ENCODE measurements around the gene OAT.

The OAT gene

DNA sequence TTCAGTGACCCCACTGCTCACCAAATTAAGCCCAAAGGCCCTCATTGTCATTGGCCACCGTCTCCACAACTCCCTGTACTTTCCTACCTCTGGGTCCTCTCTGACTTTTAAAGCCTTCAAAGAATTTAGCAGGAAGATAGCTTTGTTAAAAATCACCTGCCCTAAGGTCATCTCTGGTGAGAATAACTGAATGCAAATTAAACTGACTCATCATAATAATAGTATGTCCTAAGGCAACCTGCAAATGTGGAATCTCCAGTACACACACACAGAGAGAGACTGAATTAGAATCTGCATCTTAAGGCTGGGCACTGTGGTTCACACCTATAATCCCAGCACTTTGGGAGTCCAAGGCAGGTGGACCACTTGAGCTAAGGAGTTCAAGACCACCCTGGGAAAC is 24.1 kb downstream of the OAT start:
- DNase-seq = no peak

DNA sequence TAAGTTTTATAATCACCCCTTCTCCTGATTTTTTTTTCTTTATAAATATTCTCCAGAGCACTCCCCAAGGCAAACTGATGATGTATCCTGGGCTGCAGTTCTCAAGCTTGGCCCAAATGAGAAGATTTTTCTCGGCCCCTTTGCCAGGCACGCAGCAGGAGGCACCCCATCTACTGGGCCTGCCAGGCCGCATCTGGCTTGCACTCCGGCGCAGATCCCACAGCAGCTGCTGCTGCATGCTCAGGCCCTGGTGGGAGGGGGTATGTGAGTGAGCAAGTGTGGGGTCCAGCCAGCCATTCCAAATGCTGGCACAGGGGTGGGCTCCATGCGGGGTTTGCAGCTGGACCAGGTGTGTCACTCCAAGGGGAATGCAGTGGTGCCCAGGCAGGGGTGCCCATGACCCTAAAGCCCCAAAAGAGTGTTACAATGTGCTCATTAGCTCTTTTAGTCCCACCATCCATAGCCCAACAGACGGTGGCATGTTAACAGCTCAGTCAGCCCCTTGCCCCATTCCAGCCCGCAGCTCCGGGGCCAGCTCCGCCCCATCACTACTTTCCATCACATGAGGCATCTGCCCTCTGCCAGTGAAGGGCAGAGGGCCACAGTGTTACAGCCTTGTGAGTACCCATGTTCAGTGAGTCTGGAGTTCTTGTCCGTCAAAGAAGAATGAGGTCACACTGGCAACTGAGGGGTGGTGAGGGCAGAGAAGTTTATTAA is 25.9 kb downstream of the OAT start:
- no peak for DNase-seq

DNA sequence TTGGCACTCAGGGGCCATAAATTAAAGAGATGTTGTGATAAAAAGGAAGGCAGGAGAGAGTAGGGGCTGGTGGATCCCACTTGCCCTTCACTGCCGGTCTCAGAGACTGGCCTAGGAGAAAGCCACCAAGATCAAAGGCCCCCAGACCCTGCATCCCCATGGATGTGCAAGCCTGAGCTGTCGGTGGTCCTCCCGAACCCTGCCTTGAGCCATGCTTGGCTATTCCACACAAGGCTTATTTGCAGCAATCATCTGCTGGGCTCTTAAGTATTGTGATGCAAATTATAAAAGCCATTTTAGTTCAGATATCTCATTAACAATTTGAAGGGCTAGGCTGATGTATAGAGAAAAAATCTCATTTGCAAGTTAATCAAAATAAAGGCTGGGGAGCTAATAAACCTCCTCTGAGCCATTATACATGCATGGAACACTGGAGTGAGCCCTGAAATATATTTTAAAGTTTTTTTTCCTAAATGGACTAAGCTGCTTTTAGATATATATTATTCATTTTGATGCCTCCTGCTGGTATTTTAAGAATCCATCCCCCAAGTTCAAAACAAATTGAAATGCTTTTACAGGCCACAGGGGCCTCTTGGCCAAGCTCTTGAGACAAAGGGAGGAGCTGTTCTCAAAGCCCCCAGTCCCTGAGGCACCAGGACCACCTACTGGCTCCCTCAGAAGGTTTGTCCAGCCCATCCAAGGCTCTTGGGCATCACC is 28.1 kb downstream of the OAT start:
- no peak for DNase-seq

GRCh38 chr10:124389613-124390361 is 28.9 kb downstream of the OAT start:
- DNase-seq = no peak

DNA sequence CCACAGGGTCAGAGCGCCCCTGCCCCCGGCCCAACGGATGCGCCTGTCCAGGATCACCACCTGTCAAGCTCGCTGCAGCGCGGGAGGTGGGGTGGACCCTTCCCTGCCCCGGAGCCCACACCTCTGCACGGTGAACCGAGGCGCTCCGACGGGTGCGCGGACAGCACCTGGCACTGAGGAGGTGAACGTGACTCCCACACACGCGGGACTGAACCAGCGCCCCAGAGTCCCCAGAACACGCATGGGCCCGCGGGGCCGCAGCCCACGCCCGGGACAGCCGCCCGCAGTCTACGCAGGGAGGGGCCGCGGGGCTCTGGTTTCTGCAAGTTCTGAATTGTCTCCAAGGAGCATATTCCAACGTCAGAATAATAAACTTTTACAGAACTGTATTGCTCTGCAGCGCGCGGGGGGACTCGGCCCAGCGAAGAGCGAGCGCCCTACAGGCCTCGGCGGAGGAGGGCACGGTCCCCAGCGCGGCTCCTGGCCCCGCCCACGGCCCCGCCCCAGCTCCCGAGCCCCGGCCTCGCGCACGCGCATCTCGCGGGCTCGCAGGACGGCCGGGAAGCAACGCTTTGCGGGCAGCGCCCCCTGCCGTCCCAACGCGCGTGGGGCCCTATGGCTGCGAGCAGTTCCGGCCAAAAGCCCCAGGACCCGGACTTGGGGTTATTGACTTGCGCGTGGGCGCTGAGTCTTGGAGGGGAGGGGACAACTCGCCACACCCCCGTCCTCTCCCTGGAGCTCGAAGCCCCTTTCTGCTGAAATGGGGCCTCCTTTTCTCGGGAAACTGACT is 29.7 kb downstream of the OAT start:
- peak; percentile 71 to 79 for DNase-seq

DNA sequence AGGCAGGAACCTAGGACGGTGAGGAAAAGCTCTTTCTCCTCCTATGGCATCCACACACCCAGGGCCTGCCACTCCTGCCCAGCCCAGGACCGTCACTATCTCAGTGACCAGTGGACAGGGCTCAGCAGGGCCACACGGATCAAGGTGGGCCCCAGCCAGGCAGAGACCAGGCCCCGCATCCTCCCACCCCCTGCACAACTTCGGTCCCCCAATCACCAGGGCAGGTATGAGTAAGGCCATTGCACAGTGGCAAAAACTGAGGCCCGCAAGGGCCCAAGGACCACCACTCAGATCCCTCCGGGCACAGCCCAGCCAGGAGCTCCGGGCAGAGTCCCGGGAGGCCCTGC is 30.3 kb downstream of the OAT start:
- DNase-seq = no peak

DNA sequence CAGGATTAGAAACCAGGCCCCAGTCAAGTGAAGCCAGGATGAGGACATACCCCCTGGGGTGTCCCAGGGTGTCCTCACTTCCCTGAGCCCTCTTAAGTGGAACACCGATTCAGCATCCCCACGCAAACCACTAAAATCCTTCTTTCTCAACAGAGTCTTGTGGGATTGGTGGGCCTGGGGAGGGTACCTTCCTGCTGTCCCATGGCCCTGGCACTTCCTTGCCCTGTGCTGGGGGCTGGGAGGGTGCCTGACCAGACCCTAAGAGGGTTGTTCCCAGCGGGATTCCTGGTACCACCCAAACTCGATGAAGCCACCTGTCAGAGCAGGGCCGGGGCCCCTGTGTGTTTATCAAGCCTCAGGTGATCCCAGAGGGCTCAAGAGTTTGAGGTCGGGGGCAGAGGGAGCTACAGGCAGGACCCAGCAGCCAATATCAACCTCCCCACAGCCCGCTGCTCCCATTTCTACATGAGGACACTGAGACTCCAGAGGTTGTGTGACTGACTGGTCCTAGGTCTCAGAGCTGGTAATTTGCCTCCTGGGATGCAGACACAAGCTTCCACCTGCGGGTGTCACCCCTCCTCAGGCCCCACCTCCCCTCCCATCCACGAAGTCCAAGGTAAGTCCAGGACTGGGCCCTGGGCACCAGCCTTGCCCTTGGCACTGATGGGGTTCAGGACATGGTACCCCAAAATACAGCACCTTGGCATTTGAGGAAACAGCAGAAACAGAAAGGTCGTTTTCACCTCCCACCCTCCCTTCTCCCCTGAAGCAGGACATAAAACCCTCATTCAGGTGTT is 31.4 kb downstream of the OAT start:
- DNase-seq = no peak

DNA sequence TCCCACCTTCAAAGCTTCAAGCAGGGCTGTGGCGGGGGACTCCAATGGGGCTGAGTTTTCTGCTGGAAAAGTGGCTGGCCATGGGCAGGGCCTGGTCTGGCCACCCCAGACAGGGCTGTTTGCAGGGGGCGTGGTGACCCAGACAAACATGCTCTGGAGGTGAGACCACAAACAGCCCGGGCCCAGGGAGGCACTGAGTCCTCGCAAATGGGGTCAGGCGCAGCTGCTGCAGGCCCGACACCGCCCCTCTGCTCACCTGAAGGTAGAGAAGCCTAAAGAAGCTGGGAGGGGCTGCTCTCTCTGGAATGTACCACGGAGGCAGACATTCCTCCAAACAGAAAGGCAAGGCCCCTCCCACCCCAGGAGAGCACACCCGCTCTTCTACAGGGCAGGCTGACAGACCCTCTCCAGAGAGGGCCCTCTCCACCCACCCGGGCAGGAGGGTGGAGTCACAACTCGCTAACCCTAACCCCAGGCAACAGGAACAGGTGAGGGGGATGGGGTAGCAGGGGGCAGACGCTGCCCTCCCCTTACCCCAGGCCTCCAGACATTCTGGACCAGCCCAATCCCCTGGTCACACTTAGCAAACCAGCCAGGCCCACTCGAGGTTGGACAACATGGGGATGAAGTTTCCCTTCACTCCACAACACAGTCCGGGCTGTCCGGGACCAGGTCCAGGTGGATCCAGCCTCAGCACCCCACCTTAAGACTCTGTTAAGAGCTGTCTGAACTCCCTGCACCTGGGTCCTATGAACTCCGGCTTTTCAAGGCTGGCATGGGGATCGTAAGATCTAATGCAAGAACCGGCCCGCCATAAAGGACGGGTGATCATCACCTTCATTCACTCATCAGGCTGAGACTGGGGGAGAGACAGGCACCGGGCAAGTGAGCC is 32.3 kb downstream of the OAT start:
- no peak for DNase-seq

DNA sequence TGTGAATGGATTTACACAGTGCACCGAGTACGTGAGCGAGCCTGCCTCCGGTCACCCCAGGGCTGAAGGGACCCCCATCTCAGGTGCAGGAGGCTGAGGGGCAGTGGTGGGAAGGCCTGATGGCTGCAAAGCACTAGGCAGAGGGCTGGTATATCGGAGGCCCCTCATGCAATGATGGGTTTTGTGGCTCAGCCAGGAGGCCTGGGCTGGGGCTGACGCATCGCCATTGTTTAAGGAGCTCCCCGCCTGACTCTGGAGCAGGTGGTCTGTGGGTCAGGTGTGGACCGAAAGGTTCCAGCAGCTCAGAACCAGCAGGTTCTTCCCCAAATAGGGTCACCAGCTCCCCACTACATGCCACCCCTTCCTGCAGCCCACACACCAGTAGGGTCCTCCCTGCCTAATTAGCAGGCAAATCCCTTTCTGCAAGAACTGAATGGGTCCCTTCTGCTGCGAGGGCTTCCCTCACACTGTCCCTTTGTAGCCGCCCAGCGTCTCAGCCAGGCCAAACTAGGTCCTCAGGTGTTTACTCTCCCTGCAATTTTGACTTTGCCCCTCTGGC is 33.0 kb downstream of the OAT start:
- no peak for DNase-seq

DNA sequence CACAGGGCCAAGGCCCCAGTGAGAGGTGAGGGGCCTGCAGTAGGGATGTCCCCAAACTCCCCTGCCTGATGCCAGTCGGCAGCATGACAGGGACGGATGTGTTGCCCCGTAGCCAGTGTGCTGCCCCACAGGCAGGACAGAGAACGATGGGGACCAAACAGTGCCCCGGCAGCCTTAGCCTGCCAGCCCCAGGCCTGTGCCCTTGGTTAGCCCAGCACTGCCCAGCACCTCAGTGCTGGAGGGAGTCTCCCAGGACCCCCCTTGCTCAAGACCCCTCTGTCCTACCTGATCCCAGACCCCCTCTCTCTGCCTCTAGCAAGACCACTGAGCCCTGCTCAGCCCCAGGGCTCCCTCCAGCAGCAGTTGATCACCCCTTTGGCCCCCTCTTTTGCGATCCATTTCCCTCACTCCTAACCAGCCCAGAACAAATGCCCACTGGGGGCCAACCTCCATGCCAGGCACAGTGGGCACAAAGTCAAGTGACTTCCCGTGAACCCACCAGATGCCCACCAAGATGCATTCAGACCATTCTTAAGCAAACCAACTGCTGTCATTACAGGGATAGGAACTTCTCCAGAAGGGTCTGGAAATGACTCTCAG is 34.0 kb downstream of the OAT start:
- no peak for DNase-seq

GRCh38 chr10:124384172-124384571 is 34.6 kb downstream of the OAT start:
- no peak for DNase-seq

DNA sequence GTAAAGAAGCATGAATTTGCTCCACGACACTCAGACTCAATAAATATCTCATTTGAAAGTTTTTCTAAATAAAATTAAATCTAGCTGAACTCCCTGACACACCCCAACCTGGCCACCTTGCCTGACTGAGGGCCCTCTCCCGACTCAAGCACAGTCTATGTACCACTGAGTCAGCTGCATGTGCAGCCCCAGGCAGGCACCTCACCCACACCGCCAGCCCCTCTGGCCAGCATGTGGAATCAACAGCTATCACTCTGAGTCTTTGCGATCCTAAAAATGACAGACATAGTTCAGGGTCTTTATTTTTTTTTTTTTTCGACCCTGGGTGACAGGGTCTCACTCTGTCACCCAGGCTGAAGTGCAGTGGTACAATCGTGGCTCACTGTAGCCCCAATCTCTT is 35.2 kb downstream of the OAT start:
- no peak for DNase-seq

GRCh38 chr10:124381011-124381611 is 37.6 kb downstream of the OAT start:
- no peak for DNase-seq

- no peak for DNase-seq
These were observed 38.3 kb downstream of the OAT start for GRCh38 chr10:124380256-124380995.

DNA sequence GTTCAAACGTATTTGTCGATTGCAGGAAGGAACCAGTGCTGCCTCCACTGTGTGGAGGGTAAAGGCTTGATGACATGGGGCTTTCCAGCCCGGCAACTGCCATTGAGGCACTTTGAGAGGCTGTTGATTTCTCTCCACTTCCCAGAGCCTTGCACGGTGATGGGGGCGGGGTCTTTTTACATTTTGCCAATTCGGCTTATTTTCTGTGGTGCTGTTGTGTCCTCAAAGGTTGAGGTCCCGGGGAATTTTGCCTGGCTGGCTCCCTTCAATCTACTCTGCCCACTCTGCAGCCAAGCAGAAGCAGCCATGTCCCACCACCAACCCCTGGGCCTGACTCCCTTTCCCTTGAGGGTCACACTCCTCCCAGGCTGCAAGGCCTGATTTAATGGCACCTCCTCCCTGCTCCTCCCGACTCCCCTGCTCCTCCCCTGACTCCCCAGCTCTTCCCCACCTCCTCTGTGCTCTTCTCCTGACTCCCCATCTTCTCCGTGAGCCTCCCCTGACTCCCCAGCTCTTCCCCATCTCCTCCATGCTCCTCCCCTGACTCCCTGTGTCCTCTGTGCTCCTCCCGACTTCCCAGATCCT is 39.0 kb downstream of the OAT start:
- DNase-seq = no peak

- no peak for DNase-seq
These were observed 39.7 kb downstream of the OAT start for GRCh38 chr10:124378881-124379471.

DNA sequence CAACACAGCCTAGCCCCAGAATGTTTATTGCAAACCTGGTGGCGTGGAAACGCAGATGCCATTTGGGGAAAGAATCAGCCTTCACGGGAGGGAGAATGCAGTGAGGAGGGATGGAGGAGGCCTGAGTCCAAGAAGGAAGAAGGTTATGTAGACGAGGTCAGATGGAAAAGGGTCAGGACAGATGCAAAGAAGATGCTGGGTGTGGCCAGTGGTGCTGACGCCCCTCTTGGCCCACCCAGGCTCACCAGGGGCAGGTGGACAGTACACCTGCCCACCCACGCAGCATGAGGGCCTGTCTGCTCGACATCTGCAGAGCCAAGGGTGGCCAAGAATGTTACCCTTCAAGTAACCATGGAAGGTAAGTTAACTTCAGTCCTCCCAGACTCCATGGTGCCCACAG is 40.5 kb downstream of the OAT start:
- DNase-seq = no peak

- DNase-seq = no peak
These were observed 41.6 kb downstream of the OAT start for GRCh38 chr10:124377101-124377500.

GRCh38 chr10:124376411-124376810 is 42.3 kb downstream of the OAT start:
- DNase-seq = no peak

All from Kasumi-1 (cell line).